HEK293T (cell line): Measurements from ENCODE around the gene SPDEF.

Experiments
- CTCF ChIA-PET: fragments of 350-600 bp; formaldehyde crosslinking; extraction: SDS; loops from one replicate; lab custom pipeline; 2021; ENCODE audit warnings: antibody characterized with exemption, inconsistent platforms; lab: Yijun Ruan, JAX
- POLR2A ChIA-PET: fragments of 350-600 bp; formaldehyde crosslinking; extraction: SDS; loops from one replicate; lab custom pipeline; 2020; ENCODE audit warnings: antibody characterized with exemption, inconsistent platforms; lab: Yijun Ruan, JAX
- DNase-seq: peaks from one replicate; pipeline ENCODE4 v3.0.0; 2012; ENCODE audit warnings: mixed read lengths; ENCODE audit errors: extremely low spot score
- ARNT ChIP-seq: fragments of 450-650 bp; IDR thresholded peaks from 2 replicates; pipeline ENCODE4 v1.6.1; 2017; ENCODE audit warnings: mild to moderate bottlenecking
- BHLHE40 ChIP-seq: fragments of 450-650 bp; IDR thresholded peaks from 2 replicates; pipeline ENCODE4 v1.6.1; 2016; ENCODE audit warnings: mild to moderate bottlenecking, moderate library complexity, borderline replicate concordance
- CTBP1 ChIP-seq: fragments of 450-650 bp; IDR thresholded peaks from 2 replicates; pipeline ENCODE4 v1.6.1; 2016; ENCODE audit warnings: borderline replicate concordance
- ELF4 ChIP-seq: fragments of 450-650 bp; IDR thresholded peaks from 2 replicates; pipeline ENCODE4 v1.6.1; 2017; ENCODE audit warnings: antibody characterized with exemption
- FOXA1 ChIP-seq: fragments of 450-650 bp; IDR thresholded peaks from 2 replicates; pipeline ENCODE4 v1.6.1; 2016; ENCODE audit warnings: mild to moderate bottlenecking
- FOXK2 ChIP-seq: fragments of 450-650 bp; IDR thresholded peaks from 2 replicates; pipeline ENCODE4 v1.6.1; 2016; ENCODE audit warnings: mild to moderate bottlenecking
- FOXM1 ChIP-seq: fragments of 450-650 bp; IDR thresholded peaks from 2 replicates; pipeline ENCODE4 v1.6.1; 2017; ENCODE audit warnings: mild to moderate bottlenecking, borderline replicate concordance
- HDGF ChIP-seq: fragments of 450-650 bp; IDR thresholded peaks from 2 replicates; pipeline ENCODE4 v1.6.1; 2017; ENCODE audit warnings: antibody characterized with exemption, borderline replicate concordance
- L3MBTL2 ChIP-seq: fragments of 450-650 bp; conservative IDR thresholded peaks from 2 replicates; pipeline ENCODE4 v1.6.1; 2016; ENCODE audit warnings: mild to moderate bottlenecking
- LEF1 ChIP-seq: fragments of 450-650 bp; IDR thresholded peaks from 2 replicates; pipeline ENCODE4 v1.6.1; 2017; ENCODE audit warnings: mild to moderate bottlenecking, borderline replicate concordance
- NFRKB ChIP-seq: fragments of 450-650 bp; IDR thresholded peaks from 2 replicates; pipeline ENCODE4 v1.6.1; 2016; ENCODE audit warnings: mild to moderate bottlenecking, moderate library complexity
- PKNOX1 ChIP-seq: fragments of 450-650 bp; IDR thresholded peaks from 2 replicates; pipeline ENCODE4 v1.6.1; 2016
- SP1 ChIP-seq: fragments of 450-650 bp; IDR thresholded peaks from 2 replicates; pipeline ENCODE4 v1.6.1; 2017
- SUZ12 ChIP-seq: fragments of 450-650 bp; IDR thresholded peaks from 2 replicates; pipeline ENCODE4 v1.6.1; 2016; ENCODE audit warnings: mild to moderate bottlenecking
- TARDBP ChIP-seq: fragments of 450-650 bp; IDR thresholded peaks from 2 replicates; pipeline ENCODE4 v1.6.1; 2016
- ZNF384 ChIP-seq: fragments of 450-650 bp; IDR thresholded peaks from 2 replicates; pipeline ENCODE4 v1.6.1; 2016

SPDEF gene

GRCh38 chr6:34556031-34556471, at the start of gene SPDEF:
TSS of gene SPDEF (minus strand) at chr6:34556329. CDS start at chr6:34544455, 11,874 bp downstream.
- no peak for DNase-seq
- no peak for TF ChIP-seq SP1
- ChIA-PET POLR2A (no interaction called here), CTCF (interaction anchor here (1.1 kb wide), 1 partner anchor 93 kb away, joined by 4 read pairs; no protein-coding TSS in a partner anchor)

- POLR2A ChIA-PET = interaction anchor here (0.8 kb wide), 1 partner anchor 153 kb away, joined by 5 read pairs; the partner anchor contains the start of gene SNRPC
- CTCF ChIA-PET = interaction anchor here (1.0 kb wide), 1 partner anchor 440 kb away, joined by 3 read pairs; no protein-coding TSS in a partner anchor
Measured at GRCh38 chr6:34603707-34604106, 47.6 kb upstream of the SPDEF start.

GRCh38 chr6:34602318-34603111, 46.4 kb upstream of the SPDEF start:
- DNase-seq = no peak
- ChIA-PET CTCF (interaction anchor here (0.6 to 1.2 kb wide), 2 partner anchors 8 to 9 kb away, joined by 3 to 4 read pairs; no protein-coding TSS in a partner anchor), POLR2A (interaction anchor here (1.4 kb wide), 1 partner anchor 177 kb away, joined by 3 read pairs; the partner anchor contains the start of gene RPS10)
- TF ChIP-seq SP1 = no peak
- no peak for TF ChIP-seq ZNF384

More at GRCh38 chr6:34603707-34604106, 47.6 kb upstream of the SPDEF start:
- DNase-seq = no peak
- TF ChIP-seq ARNT (no peak), CTBP1 (no peak), FOXK2 (no peak), SUZ12 (no peak), PKNOX1 (no peak), ZNF384 (no peak), FOXM1 (no peak), ELF4 (no peak), NFRKB (no peak), HDGF (no peak), FOXA1 (no peak), TARDBP (no peak), SP1 (no peak), L3MBTL2 (no peak), LEF1 (no peak), BHLHE40 (no peak)

GRCh38 chr6:34601706-34602105, 45.6 kb upstream of the SPDEF start:
- ChIA-PET POLR2A (interaction anchor here (1.4 kb wide), 1 partner anchor 176 kb away, joined by 3 read pairs; the partner anchor contains the start of gene RPS10), CTCF (interaction anchor here (0.7 to 1.2 kb wide), 2 partner anchors 9 to 14 kb away, joined by 4 to 8 read pairs; no protein-coding TSS in a partner anchor)
- DNase-seq = no peak
- TF ChIP-seq ZNF384 = no peak
- no peak for TF ChIP-seq NFRKB
- no peak for TF ChIP-seq SP1
- TF ChIP-seq FOXK2 = no peak
- TF ChIP-seq PKNOX1 = no peak
- TF ChIP-seq TARDBP = no peak
- no peak for TF ChIP-seq FOXA1
- no peak for TF ChIP-seq ELF4
- TF ChIP-seq FOXM1 = no peak
- TF ChIP-seq HDGF = no peak
- TF ChIP-seq BHLHE40 = no peak

- ChIA-PET CTCF (no interaction called here), POLR2A (no interaction called here)
- DNase-seq = no peak
- TF ChIP-seq FOXM1 (no peak), ELF4 (no peak), ZNF384 (no peak), NFRKB (no peak), HDGF (no peak), FOXA1 (no peak), PKNOX1 (no peak), SP1 (no peak), FOXK2 (no peak), L3MBTL2 (no peak), TARDBP (no peak), CTBP1 (no peak), LEF1 (no peak), BHLHE40 (no peak), ARNT (no peak), SUZ12 (no peak)
Measured at GRCh38 chr6:34600796-34601195, 44.7 kb upstream of the SPDEF start.

GRCh38 chr6:34600101-34600500, 44.0 kb upstream of the SPDEF start:
- CTCF ChIA-PET = no interaction called here
- no peak for DNase-seq
- POLR2A ChIA-PET = no interaction called here
- TF ChIP-seq NFRKB = no peak
- no peak for TF ChIP-seq ZNF384
- TF ChIP-seq ARNT = no peak
- TF ChIP-seq BHLHE40 = no peak
- TF ChIP-seq ELF4 = no peak

- POLR2A ChIA-PET = no interaction called here
- no peak for TF ChIP-seq FOXA1
- no peak for TF ChIP-seq ZNF384
- TF ChIP-seq NFRKB = no peak
- no peak for TF ChIP-seq BHLHE40
- no peak for TF ChIP-seq ARNT
- no peak for TF ChIP-seq FOXM1
- TF ChIP-seq CTBP1 = no peak
- TF ChIP-seq TARDBP = no peak
- TF ChIP-seq SP1 = no peak
- CTCF ChIA-PET = no interaction called here
- DNase-seq = no peak
Measured at GRCh38 chr6:34598712-34599111, 42.6 kb upstream of the SPDEF start.
